Measurements from ENCODE around the gene PTX4. TPM values are rescaled to one million over a fixed set of nuclear protein-coding genes. Genes with fewer than 3 reads are reported as not detected.

The PTX4 gene
- total RNA-seq, 1 donor: 0.43 TPM

DNA sequence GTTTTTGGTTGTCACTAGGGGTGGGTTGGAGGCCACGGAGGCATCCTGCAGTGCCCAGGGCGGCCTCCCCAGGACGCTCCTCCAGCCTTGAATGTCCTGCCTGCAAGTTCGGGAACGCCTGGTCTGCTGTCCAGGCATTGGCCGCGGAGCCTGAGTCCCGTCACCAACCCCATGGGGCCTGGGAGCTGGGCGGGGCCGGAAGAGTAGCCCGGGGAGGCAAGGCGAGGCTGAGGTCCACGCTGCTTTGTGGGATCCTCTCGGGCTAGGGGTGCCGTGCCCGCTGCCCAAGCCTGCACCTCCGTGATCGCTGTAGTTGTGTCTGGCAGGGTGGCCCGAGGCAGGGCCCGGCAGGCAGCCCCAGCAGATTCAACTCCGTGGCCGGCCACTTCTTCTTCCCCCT is 17.2 kb upstream of the PTX4 start:
- H3K4me3 ChIP-seq (ENCODE audit: low read depth, low read length): no peak overlapping the region
- TF ChIP-seq CTCF (IDR thresholded peaks at IDR 0.05; ENCODE audit: insufficient read depth, low read depth, low read length): no peak
- DNase-seq (ENCODE audit: low read depth): no peak

DNA sequence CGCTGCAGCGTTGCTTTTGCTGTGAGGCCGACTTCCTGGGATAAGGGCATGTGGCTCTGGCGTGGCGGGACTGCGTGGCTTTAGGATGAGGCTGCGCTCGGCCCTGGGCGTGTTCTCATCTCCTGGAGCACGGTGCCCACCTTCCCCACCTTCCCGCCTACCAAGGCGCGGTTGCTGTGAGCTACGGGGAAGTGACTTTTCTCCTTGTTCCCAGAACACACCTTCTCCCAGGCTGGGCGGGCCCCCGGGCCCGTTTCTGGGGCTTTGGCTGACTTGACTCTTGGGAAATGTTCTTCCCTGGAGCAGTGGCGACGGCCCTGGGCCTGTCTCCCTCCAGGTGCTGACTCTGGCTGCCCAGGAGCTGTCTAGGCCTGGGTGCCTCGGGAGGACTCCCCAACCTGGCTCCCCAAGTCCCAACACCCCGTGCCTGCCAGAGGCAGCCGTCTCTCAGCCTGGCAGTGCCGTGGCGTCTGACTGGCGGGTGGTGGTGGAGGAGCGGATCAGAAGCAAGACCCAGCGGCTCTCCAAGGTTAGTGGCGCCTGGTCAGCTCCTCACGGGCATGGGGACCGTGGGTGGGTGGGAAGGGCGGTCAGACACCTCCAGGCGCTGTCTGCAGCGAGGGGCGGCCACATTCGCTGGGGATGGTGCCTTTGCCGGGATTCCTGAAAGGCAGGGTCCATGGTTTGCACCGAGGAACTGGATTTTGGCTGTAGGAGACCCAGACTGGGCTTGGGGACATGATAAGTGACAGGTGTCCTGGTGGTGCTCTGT is 16.5 kb upstream of the PTX4 start:
- no peak for TF ChIP-seq CTCF (IDR thresholded peaks at IDR 0.05; ENCODE audit: insufficient read depth, low read depth, low read length)
- no peak for DNase-seq (ENCODE audit: low read depth)
- no peak overlapping the region for H3K4me3 ChIP-seq (ENCODE audit: low read depth, low read length)

GRCh38 chr16:1503110-1503955 is 14.6 kb upstream of the PTX4 start:
- TF ChIP-seq CTCF (IDR thresholded peaks at IDR 0.05; ENCODE audit: insufficient read depth, low read depth, low read length): no peak
- no peak overlapping the region for H3K4me3 ChIP-seq (ENCODE audit: low read depth, low read length)
- DNase-seq (ENCODE audit: low read depth): no peak

- TF ChIP-seq CTCF (IDR thresholded peaks at IDR 0.05; ENCODE audit: insufficient read depth, low read depth, low read length): no peak
- no peak for DNase-seq (ENCODE audit: low read depth)
Observed at GRCh38 chr16:1502092-1503004, 13.6 kb upstream of the PTX4 start.

GRCh38 chr16:1501630-1502029 is 12.9 kb upstream of the PTX4 start:
- TF ChIP-seq CTCF (IDR thresholded peaks at IDR 0.05; ENCODE audit: insufficient read depth, low read depth, low read length): no peak
- H3K4me3 ChIP-seq (ENCODE audit: low read depth, low read length): no peak overlapping the region
- DNase-seq (ENCODE audit: low read depth): no peak

More at GRCh38 chr16:1502092-1503004, 13.6 kb upstream of the PTX4 start:
- H3K4me3 ChIP-seq (ENCODE audit: low read depth, low read length): no peak overlapping the region

DNA sequence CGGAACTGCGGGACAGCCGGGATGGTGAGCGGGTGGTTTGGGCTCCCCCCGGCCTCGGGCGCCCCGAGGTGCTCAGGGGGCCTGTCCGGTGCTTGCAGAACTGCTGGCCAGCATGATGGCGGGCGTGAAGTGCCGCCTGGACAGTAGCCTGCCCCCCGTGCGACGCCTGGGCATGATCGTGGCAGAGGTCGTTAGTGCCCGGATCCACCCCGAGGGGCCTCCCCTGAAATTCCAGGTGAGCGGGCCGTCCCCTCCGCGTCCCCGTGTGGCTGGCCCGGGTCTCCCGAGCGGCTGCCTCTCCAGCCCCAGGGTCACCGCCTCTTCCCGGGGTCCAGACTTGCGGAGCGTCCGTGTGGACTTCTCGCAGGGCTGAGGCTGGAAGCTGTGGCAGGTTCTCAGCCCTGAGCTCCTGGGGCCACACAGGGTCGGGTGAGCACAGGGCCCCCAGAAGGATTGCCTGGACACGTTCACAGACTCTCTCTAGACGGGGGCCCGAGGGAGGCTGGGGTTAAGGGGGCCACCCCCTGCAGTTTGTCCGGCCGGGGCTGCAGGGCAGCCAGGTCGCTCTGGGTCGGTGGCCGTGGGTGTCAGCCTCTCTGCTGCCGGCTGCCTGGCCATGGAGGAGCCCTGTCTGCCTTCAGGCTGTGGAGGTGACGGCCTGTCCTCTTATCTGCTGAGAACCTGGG is 11.9 kb upstream of the PTX4 start:
- TF ChIP-seq CTCF (IDR thresholded peaks at IDR 0.05; ENCODE audit: insufficient read depth, low read depth, low read length): no peak
- no peak overlapping the region for H3K4me3 ChIP-seq (ENCODE audit: low read depth, low read length)
- DNase-seq (ENCODE audit: low read depth): no peak

Measured in fibroblast of villous mesenchyme (primary cell).